Vagina (tissue), 2 donors: ENCODE results near the gene PHPT1.

Experiments used
- CTCF ChIP-seq, 3 experiments: fragments of 450-650 bp in 2 of 3; fragments of 200-600 bp in 1 of 3; sonication (generic) in 1 of 3; IDR thresholded peaks; one replicate each; pipeline ENCODE4 v1.5.1; 2017 to 2019; ENCODE audit warnings: antibody characterized with exemption in 3 of 3, mild to moderate bottlenecking in 2 of 3, moderate library complexity in 2 of 3
- POLR2AphosphoS5 ChIP-seq, 2 donors: sonication (generic); formaldehyde crosslinking; IDR thresholded peaks; one replicate each; pipeline ENCODE4 v1.9.0; 2017; ENCODE audit warnings: antibody characterized with exemption in 2 of 2, mild to moderate bottlenecking in 2 of 2, low read depth in 1 of 2; ENCODE audit not compliant: insufficient read depth in 1 of 2

- TF ChIP-seq CTCF (IDR thresholded peaks at IDR 0.05) (no peak), POLR2AphosphoS5 (IDR thresholded peaks at IDR 0.05; ENCODE audit: insufficient read depth in 1 of 2, low read depth in 1 of 2) (peak in 1 of 2 donors; percentile 6)
Observed at GRCh38 chr9:136829981-136830885, 19.0 kb upstream of the PHPT1 start.
